ENCODE results near the gene ADAM15. TPM values are rescaled to one million over a fixed set of nuclear protein-coding genes. Genes with fewer than 3 reads are reported as not detected.

ADAM15 gene, protein sequence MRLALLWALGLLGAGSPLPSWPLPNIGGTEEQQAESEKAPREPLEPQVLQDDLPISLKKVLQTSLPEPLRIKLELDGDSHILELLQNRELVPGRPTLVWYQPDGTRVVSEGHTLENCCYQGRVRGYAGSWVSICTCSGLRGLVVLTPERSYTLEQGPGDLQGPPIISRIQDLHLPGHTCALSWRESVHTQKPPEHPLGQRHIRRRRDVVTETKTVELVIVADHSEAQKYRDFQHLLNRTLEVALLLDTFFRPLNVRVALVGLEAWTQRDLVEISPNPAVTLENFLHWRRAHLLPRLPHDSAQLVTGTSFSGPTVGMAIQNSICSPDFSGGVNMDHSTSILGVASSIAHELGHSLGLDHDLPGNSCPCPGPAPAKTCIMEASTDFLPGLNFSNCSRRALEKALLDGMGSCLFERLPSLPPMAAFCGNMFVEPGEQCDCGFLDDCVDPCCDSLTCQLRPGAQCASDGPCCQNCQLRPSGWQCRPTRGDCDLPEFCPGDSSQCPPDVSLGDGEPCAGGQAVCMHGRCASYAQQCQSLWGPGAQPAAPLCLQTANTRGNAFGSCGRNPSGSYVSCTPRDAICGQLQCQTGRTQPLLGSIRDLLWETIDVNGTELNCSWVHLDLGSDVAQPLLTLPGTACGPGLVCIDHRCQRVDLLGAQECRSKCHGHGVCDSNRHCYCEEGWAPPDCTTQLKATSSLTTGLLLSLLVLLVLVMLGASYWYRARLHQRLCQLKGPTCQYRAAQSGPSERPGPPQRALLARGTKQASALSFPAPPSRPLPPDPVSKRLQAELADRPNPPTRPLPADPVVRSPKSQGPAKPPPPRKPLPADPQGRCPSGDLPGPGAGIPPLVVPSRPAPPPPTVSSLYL
- 10 to 100 TPM; 50.0 to 81.4 (median 59.9) TPM for polyA plus RNA-seq (ENCODE audit: insufficient read length in 10 of 10)
- long read RNA-seq, donor 1, partial matches to known transcripts: 12 of 20 reads
- long read RNA-seq, donor 1, other reads (novel, unspliced or antisense): 0 of 20 reads
- long read RNA-seq, donor 2, transcript ADAM15-201 (21 exons, 2,799 nt): major isoform, 5 of 7 reads
- long read RNA-seq, donor 2, partial matches to known transcripts: 0 of 7 reads
- long read RNA-seq, donor 2, other reads (novel, unspliced or antisense): 0 of 7 reads
- long read RNA-seq, donor 3: 0 reads
- long read RNA-seq, donor 4, partial matches to known transcripts: 0 of 3 reads
- long read RNA-seq, donor 4, other reads (novel, unspliced or antisense): 0 of 3 reads
- long read RNA-seq, donor 5, transcript ADAM15-213 (2 exons, 525 nt): major isoform, 10 of 30 reads
- long read RNA-seq, donor 5, partial matches to known transcripts: 19 of 30 reads
- long read RNA-seq, donor 5, other reads (novel, unspliced or antisense): 0 of 30 reads
- long read RNA-seq, donor 6, transcript ADAM15-213 (2 exons, 525 nt): major isoform, 5 of 25 reads
- long read RNA-seq, donor 6, partial matches to known transcripts: 16 of 25 reads
- long read RNA-seq, donor 6, other reads (novel, unspliced or antisense): 0 of 25 reads
- long read RNA-seq, donor 7, partial matches to known transcripts: 6 of 14 reads
- long read RNA-seq, donor 7, other reads (novel, unspliced or antisense): 0 of 14 reads
- long read RNA-seq, donor 8, partial matches to known transcripts: 9 of 18 reads
- long read RNA-seq, donor 8, other reads (novel, unspliced or antisense): 0 of 18 reads
- long read RNA-seq, donor 9, partial matches to known transcripts: 0 of 2 reads
- long read RNA-seq, donor 9, other reads (novel, unspliced or antisense): 0 of 2 reads

DNA sequence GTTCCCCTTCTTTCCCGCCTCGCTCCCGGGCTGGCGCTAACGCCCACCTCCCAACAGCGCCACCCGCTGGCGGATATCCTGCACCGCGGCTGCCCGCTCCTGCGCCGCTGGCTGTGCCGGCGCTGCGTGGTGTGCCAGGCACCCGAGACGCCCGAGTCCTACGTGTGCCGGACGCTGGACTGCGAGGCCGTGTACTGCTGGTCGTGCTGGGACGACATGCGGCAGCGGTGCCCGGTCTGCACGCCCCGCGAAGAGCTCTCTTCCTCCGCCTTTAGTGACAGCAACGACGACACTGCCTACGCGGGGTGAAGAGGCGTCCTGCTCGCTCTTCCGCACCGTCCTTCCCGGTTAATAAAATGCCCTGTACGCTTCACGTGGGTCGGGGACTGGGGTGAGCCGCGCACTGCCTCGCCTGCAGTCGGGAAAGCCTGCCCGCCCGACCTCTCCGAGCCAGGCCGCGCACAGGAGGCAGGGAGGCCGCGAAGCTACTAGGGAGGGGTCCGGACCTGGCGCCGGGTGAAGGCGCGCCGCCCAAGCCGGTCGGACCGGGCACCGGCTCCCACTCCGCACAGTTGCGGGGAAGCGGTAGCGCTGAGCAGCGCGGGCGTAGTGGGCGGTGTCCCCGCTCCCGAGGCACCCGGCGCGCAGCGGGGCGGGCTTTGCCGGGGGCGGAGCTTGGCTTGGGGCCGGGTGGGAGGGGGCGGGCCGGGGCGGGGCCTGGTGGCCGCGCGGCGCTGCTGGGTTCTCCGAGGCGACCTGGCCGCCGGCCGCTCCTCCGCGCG is at the start of gene ADAM15:
Gene ADAM15 (plus strand): TSS at position 757 of the 782 bp plus-strand sequence. CDS start 71 bp downstream, outside the sequence.
- peak; percentile 55 to 92 (median 81) for DNase-seq

DNA sequence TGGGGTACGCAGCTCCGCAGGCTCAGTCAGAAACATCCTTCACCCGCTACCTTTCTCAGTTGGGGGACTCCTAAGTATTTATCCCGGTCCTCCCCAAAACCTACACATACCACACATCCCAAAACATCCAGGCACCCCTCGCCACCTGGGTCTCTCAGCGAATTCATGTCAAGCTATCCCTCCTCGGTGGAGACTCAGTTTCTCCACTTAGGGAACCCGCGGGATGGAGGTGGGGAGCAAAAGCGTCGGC is 49.8 kb upstream of the ADAM15 start:
- DNase-seq: no peak

DNA sequence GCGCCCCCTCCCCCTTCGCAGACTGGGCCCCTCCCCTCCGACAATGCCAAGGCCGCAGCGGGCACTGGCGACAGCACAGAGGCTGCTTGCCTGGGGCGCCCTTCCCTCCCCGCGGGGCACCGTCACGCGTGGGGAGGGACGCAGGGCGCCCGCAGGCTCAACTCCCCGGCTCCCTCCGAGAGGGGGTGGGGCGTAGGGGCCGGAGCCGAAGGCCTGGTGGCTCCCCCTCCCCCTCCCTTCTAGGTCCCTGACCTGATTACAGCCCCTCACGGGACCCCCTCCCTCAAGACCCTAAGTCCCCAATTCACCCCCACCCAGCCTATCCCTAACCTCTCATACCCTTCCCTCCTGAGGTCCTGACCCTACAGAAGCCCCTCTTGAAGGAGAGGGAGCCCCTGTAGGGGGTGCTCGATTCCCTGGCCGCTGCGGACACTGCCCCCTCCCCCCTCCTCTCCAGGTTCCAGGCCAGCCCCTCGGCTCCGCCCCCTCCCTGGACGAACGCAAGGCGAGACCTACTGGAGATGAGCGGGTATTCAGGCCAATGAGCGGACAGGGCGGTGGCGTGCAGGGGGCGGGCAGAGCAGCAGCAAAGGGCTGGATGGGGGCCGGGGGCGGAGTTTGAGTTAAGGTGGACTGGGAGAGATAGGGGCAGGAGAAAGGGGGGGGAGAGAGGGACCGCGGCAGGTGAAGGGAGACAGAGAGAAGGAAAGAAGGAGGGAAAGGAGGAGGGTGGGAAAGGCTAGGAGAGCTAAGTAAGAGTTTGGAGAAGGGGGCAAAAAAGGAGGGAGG is 49.2 kb upstream of the ADAM15 start:
- peak; percentile 99 to 100 (median 100) for DNase-seq

DNA sequence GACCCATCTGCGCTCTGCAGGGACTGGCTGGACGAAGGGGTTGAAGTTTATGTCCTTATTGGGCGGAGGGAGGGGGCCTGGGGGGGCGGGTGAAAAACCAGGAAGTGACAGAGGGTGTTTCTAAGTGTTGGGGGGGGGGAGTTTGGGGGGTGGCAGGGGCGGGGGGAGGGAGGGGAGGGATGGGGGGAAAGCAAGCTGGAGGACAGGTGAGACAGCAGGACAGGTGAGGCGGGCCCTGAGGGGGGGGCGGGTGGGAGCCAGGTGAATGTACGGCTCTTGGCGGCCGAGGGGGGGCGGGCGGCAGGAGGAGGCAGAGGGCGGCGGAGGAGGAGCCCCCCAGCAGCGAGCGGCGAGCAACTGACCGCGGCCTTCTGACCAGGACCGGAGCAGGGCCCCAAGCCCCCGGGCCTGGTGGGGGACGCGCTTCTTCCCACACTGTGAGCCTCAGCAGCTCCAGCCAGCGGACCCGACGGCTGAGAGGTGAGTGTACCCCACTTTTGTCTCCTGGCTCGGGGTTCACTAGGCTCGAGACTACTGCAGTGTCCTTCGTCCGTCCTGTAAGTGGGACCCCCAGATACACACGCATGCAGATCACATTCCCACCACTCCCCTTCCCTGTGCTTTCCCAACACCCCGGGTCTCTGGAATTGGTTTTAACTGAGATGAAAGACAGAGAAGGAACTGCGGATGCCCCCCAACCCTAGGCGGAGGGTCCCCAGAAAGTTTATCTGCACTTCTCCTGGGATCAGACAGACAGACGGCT is 48.5 kb upstream of the ADAM15 start, which contains the start of gene ZBTB7B:
Gene ZBTB7B (plus strand): TSS at position 339 of the 763 bp plus-strand sequence. CDS start 11,859 bp downstream, outside the sequence.
- peak in 2 of 3 donors; percentile 42 to 82 for DNase-seq

DNA sequence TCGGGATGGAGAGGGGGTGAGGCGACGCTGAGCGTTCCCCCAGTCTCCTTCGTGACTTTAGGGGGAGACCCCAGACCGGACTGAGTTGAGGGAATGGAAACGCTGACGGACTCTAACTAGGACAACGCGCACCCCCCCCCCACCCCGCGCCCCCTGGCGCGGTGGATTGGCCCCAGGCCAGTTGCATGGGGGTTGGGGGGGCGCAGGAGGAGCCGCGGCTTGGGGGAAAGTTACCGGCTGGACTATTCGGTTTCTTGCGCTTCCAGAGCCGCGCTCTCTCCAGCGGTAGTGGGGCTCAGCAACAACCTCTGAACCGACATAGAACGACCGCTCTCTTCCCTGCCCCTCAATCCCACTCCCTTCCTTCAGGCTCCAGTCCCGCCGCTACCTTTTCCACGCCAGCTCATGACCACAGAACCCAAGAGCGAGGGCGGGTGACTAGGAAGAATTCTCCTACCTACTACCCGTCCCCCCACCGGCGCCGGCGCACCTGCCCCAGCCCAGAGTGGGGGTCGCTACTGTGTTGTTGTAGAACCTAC is 47.8 kb upstream of the ADAM15 start:
- peak; percentile 24 to 75 (median 63) for DNase-seq

DNA sequence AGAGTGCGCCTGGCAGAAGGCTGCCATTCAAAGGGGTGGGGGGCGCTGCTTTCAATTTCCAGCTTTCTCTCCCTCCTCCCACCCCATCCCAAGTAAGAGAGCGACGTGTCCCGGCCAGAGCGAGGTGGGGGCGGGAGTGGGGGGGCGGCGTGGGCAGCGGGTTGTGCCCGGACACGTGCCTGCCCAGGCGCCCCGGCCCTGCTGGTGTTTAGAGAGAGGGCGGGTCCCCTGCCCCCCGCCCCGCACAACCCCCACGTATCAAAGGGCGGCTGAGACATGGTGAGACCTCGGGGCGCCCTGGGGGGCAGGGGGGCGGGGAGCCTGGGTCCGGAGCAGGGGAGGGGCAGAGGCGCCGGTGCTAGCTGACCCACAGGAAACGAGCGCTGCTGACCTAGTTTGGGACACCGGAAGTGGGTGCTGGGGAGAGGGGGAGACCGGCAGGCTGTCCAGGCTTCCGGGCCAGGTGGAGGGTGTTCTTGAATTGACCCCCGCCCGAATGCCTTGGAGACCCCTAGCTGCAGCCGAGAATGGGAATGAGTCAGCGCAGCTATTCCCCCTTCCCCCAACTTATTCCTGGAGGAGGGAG is 47.3 kb upstream of the ADAM15 start:
- DNase-seq: peak; percentile 32 to 74 (median 50)

DNA sequence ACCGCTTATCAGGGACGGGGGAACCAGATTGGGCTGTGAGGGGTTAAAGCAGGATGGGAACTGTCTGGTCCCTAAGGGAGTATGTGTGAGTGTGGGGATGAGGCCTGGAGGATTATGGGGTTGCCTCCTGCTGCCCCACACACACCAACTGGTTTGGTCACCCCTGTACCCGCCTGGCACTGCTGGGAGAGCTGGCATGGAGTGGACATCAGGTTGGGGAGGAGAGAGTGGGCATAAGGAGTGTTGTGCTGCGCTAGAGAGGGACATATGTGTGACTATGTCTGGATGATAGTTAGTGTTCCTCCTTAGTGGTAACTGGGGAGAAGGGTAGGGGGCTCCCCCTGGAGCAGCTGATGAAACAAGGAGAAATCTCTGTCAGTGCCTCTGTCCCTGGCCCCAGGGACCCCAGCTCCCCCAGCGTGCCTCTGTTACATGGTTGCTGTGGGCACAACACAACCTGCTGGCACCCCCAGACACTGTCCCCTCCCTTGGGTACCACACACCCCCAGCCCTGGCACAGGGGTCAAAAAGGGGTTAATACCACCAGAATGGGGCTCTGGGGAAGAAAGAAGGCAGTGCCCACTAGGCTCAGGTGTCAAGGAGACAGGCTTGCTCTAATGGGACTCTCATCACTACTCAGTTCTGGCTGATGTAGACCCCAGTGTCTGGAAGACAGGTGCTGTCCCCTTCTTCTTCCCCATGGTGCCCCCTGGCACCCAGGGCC is 46.6 kb upstream of the ADAM15 start:
- no peak for DNase-seq

DNA sequence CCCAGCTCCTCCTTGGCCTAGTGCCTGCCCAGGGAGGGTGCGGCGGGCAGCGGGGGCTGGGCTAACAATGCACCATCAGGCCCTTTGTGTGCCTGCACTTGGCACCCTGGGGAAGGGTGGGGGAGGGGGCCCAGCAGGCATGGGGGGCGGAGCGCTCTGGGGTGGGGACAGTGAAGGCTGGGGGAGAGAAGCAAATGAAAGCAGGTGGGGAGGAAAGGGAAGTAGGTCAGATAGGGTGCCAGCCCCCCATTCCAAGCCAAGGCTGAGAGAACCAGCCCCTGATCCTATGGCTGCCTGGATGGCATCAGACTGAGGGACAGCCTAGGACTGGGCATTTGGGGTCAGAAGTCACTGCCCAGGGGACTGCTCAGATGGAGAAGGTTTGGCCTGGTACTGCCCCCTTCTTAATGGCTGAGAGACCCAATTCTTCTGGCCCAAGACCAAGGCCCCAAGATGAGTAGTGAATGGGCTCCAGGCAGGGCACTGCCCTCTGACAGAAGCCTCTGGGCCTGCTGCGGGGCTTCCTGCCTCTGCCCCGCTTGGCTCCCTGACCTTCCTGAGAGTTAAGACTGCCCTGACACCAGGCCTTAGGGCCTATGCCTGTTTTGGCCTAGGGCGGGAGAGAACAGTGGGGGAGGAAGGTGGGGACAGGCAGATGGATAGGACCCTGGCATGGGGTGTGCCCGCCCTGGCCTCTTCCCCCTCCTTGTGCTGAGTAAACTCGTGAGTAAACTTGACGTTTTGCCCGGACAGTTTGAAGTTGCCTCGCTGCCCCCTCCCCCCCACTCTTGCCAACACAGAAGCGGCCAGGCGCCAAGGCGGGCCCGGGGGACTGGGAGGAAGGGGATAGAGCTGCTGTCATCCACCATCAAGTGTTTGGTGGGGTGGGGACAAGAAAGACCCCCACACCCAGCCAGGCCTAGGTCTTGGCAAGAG is 45.8 kb upstream of the ADAM15 start:
- DNase-seq: no peak

DNA sequence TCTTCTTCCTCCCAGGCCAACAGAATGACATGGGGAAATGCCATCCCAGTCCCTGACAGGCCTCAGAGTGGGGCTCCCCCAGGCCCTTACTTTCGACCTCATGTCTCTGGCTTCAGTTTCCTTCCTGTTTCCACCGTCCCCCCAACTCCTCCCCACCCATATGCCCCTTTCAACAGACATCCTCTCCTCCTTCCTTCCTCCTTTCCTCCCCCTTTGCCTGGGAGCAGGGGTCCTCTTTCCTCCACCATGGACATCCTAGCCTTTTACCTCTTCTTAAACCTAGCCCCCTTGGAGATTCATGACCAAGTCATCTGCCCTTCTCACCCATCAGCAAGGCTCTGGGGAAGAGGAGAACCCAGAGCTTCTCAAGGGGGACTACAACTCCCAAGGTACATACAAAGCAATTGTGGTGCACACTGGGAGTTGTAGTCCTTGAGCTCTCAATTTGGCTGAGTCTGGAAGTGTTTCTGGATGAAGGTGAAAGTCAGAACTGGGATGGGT is 44.5 kb upstream of the ADAM15 start:
- peak in 2 of 3 donors; percentile 23 to 75 for DNase-seq

DNA sequence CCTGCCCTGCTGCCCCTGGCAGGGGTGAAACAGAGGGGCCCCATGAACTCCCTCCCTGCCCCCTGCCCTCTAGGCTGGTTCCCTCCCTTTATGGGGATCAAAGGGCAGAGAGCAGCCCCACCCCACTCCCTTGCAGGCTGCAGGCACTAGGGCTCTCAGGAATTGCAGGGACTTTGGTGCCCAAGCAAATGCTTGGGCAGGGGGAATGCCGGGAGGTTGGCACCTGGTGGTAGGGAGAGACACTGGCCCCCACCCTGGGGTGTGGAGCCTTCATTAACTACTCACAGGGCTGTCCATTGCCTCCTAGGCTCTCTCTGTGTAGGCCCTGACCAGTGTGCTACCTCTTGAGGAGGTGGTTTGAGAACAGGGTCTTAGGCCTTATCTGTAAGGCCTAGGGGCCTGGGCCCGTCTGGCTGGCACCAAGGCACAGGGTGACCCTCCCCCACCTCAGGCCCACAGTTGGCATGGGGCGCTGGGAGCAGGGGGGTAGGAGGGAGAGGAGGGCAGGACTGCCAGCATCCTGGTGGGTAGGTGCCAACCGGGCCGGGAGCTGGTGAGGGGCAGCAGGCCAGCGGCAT is 43.8 kb upstream of the ADAM15 start:
- no peak for DNase-seq

DNA sequence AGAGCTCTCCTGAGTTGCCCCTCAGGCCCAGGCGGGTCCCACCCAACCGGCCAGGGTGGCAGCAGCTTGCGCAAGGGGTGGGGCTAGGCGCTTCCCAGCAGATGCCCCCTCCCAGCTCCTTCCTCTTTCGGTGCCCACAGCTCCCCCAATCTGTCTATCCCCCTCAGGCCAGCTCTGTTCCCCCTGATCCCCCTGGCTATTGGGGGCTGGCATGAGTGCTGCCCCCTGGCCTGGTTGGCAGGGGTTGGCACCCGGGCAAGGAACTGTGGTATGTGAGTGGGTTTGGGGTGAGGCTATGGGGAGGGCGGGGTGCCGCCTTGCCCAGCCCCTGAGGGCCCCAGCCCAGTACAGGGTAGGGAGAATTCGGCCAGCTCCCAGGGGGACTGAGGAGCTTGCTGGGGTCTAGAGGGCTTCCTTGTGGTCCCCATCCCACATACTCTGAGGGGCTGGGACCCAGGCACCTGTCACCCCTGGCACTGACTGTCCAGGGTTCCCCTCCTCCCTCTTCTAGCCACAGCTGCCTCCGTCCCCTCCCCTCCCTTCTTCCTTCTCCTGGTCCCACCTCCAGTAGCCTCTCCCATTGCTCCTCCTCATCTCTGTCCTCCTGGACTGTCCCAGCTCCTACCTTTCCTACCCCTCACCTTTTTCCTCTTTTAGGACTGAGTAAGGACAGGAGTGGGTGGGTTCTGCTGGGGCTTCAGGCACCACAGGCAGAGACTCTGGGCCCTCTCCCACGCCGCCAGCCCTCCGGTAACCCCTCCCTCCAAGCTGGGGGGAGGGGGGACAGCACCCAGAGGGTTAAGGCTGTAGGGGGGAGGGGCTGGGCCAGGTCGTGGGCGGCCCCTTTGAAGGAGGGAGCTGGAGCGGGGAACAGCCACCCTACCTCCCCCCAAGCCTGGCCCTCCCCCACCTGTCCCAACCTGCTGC is 42.8 kb upstream of the ADAM15 start:
- DNase-seq: no peak

DNA sequence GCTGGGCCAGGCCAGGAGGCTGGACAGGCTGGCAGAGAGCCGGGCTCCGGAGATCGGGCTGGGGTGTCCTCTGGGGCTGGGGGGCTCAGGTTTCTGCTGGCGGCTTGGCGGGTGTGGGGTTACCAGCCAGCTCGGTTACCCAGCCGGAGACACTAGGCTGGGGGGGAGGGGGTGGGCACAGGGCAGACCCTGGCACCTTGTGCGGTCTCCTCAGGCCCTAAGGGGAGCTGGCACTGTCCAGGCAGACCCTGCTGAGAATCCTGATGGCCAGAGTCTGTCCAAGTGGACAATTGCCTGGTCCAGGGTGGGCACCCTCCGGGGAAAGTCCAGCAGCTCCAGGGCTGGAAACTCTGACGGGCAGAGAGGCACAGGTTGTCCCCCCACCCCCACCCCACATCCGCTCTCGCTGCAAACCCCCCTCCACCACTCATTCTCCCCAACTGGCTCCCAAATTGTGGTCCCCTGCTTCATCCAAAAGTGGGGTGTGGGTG is 41.9 kb upstream of the ADAM15 start:
- no peak for DNase-seq

DNA sequence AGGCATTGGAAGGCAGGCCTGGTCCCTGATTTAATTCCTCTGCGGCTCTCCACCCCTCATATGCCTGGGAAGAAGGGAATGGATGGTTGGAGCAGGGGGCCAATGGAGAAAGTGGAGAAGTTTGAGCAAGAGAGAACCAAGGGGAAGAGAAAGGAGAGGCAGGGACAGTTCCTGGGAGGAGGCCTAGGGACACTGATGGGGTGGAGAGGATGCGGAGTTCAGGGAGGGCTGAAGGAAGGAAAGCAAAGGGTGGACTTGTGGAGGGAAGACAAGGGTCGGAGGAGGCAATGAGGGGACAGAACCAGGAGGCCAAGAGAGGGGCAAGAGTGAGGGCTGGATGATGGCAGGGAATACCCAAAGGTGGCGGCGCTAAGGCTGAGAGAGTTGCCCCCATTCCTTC is 41.4 kb upstream of the ADAM15 start:
- DNase-seq: no peak
